Measurements from ENCODE around the gene NELL1. TPM values are rescaled to one million over a fixed set of nuclear protein-coding genes. Genes with fewer than 3 reads are reported as not detected.

NELL1 gene
- total and polyA plus RNA-seq, 2 experiments from 2014 or later: 8.9 to 20.1 TPM

GRCh38 chr11:21480240-21480639 is 810.9 kb downstream of the NELL1 start:
- H2AFZ ChIP-seq: no peak overlapping the region
- no peak overlapping the region for H3K27ac ChIP-seq
- H3K79me2 ChIP-seq: no peaks in the 10 kb centered on the region
- no peaks in the 10 kb centered on the region for H4K20me1 ChIP-seq (ENCODE audit: insufficient read depth, poor library complexity, severe bottlenecking)
- H3K27me3 ChIP-seq: no peaks in the 10 kb centered on the region
- no peak overlapping the region for H3K4me3 ChIP-seq
- H3K36me3 ChIP-seq (replicated peaks; ENCODE audit: insufficient read depth, low read depth): no peaks in the 10 kb centered on the region
- H3K4me2 ChIP-seq: no peak overlapping the region
- WGBS (ENCODE audit: low lambda C conversion rate, missing lambda C conversion rate): 46% methylated on average over 2 of the region's 2 CpGs
- no peak for TF ChIP-seq EZH2 (IDR thresholded peaks at IDR 0.05; ENCODE audit: borderline replicate concordance)
- no peak for TF ChIP-seq EZH2phosphoT487 (IDR thresholded peaks at IDR 0.05; ENCODE audit: low read depth, severe bottlenecking, unreplicated experiment)
- TF ChIP-seq CTCF (IDR thresholded peaks at IDR 0.05; ENCODE audit: poor library complexity): no peak
- H3K4me1 ChIP-seq (ENCODE audit: insufficient read depth): no peaks in the 10 kb centered on the region
- no peaks in the 10 kb centered on the region for H3K9me2 ChIP-seq (replicated peaks; ENCODE audit: insufficient read depth)
- DNase-seq (ENCODE audit: low spot score): no peak
- no peaks in the 10 kb centered on the region for H3K9me3 ChIP-seq (ENCODE audit: low read depth)

DNA sequence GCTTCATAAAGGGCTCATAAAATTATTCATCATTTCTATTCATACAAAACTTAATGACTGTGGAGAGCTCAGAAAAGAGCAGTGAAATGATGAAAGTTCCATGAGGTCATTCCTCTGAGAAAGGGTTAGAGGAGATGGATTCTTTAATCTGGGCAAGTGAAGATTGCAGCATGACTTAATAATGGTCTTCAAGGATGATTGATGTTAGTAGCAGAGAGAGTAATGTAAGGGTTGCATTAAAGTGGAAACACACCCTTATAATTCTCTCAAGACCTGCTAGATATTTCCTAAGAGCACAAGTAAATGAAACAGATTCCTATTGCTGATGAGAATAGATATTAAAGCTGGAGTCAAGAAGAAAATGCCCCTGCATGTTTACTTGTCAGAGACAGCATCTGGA is 811.9 kb downstream of the NELL1 start:
- H4K20me1 ChIP-seq (ENCODE audit: insufficient read depth, poor library complexity, severe bottlenecking): no peaks in the 10 kb centered on the region
- no peaks in the 10 kb centered on the region for H3K4me1 ChIP-seq (ENCODE audit: insufficient read depth)
- no peak overlapping the region for H2AFZ ChIP-seq
- H3K9me2 ChIP-seq (replicated peaks; ENCODE audit: insufficient read depth): no peaks in the 10 kb centered on the region
- no peak overlapping the region for H3K4me3 ChIP-seq
- TF ChIP-seq EZH2phosphoT487 (IDR thresholded peaks at IDR 0.05; ENCODE audit: low read depth, severe bottlenecking, unreplicated experiment): no peak
- TF ChIP-seq CTCF (IDR thresholded peaks at IDR 0.05; ENCODE audit: poor library complexity): no peak
- no peak for TF ChIP-seq EZH2 (IDR thresholded peaks at IDR 0.05; ENCODE audit: borderline replicate concordance)
- DNase-seq (ENCODE audit: low spot score): no peak
- H3K4me2 ChIP-seq: no peak overlapping the region
- no peaks in the 10 kb centered on the region for H3K27me3 ChIP-seq
- no peaks in the 10 kb centered on the region for H3K79me2 ChIP-seq
- no peaks in the 10 kb centered on the region for H3K36me3 ChIP-seq (replicated peaks; ENCODE audit: insufficient read depth, low read depth)
- H3K27ac ChIP-seq: no peak overlapping the region
- H3K9me3 ChIP-seq (ENCODE audit: low read depth): no peaks in the 10 kb centered on the region

DNA sequence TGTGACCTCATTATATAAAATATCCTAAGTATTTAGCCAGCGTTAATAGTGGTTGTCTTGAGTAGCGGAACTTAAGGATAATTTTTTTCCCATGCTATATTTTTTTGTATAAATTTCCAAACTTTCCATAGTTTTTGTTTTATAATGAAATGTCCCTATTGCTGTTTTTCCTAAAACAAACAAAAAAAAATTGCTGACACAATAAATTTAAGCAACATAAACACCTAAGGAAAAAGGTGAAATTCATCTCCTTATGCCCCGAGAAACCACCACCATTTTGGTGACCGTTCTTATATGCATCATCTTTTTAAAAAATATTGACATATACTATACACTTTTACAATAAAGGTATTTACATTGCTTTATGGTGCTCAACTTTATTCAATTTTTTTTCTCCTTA is 814.7 kb downstream of the NELL1 start:
- H3K9me3 ChIP-seq (ENCODE audit: low read depth): no peaks in the 10 kb centered on the region
- H3K27me3 ChIP-seq: no peaks in the 10 kb centered on the region
- no peak overlapping the region for H3K4me3 ChIP-seq
- H3K9me2 ChIP-seq (replicated peaks; ENCODE audit: insufficient read depth): no peaks in the 10 kb centered on the region
- H3K79me2 ChIP-seq: no peaks in the 10 kb centered on the region
- TF ChIP-seq CTCF (IDR thresholded peaks at IDR 0.05; ENCODE audit: poor library complexity): no peak
- no peak for TF ChIP-seq EZH2phosphoT487 (IDR thresholded peaks at IDR 0.05; ENCODE audit: low read depth, severe bottlenecking, unreplicated experiment)
- TF ChIP-seq EZH2 (IDR thresholded peaks at IDR 0.05; ENCODE audit: borderline replicate concordance): no peak
- H4K20me1 ChIP-seq (ENCODE audit: insufficient read depth, poor library complexity, severe bottlenecking): no peaks in the 10 kb centered on the region
- no peak overlapping the region for H2AFZ ChIP-seq
- no peak overlapping the region for H3K4me2 ChIP-seq
- no peaks in the 10 kb centered on the region for H3K36me3 ChIP-seq (replicated peaks; ENCODE audit: insufficient read depth, low read depth)
- WGBS (ENCODE audit: low lambda C conversion rate, missing lambda C conversion rate): 96% methylated on average over 4 of the region's 4 CpGs
- H3K4me1 ChIP-seq (ENCODE audit: insufficient read depth): no peaks in the 10 kb centered on the region
- H3K27ac ChIP-seq: no peak overlapping the region
- no peak for DNase-seq (ENCODE audit: low spot score)

DNA sequence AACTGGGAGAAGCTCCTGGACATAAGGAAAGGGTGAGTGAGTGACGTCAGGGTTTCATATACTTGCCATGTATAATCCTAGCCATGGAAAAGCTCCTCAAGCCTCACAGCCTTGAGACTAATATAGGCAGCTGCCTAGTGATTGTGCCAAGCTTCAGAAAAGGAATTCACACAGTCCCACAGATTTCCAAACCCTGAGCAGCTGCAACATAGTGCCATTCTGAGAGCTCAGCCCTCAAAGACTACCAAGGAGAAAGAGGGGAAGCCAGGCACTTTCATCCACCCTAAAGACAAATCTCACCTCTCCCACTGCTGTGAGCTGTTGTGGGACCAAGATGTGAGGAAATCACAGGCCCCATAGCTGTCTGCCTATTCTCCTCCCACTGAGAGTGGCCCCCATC is 815.6 kb downstream of the NELL1 start:
- 80% methylated on average over 1 of the region's 1 CpG for WGBS (ENCODE audit: low lambda C conversion rate, missing lambda C conversion rate)
- Histone ChIP-seq H4K20me1 (ENCODE audit: insufficient read depth, poor library complexity, severe bottlenecking) (no peaks in the 10 kb centered on the region), H2AFZ (no peak overlapping the region), H3K27ac (no peak overlapping the region), H3K36me3 (replicated peaks; ENCODE audit: insufficient read depth, low read depth) (no peaks in the 10 kb centered on the region), H3K9me3 (ENCODE audit: low read depth) (no peaks in the 10 kb centered on the region), H3K9me2 (replicated peaks; ENCODE audit: insufficient read depth) (no peaks in the 10 kb centered on the region), H3K4me3 (no peak overlapping the region), H3K4me2 (no peak overlapping the region), H3K27me3 (no peaks in the 10 kb centered on the region), H3K79me2 (no peaks in the 10 kb centered on the region), H3K4me1 (ENCODE audit: insufficient read depth) (no peaks in the 10 kb centered on the region)
- no peak for TF ChIP-seq CTCF (IDR thresholded peaks at IDR 0.05; ENCODE audit: poor library complexity)
- no peak for TF ChIP-seq EZH2 (IDR thresholded peaks at IDR 0.05; ENCODE audit: borderline replicate concordance)
- TF ChIP-seq EZH2phosphoT487 (IDR thresholded peaks at IDR 0.05; ENCODE audit: low read depth, severe bottlenecking, unreplicated experiment): no peak
- DNase-seq (ENCODE audit: low spot score): no peak

Data from hepatocyte (in vitro differentiated cells).